H1 (cell line): ENCODE results near the gene ANKIB1. TPM values are rescaled to one million over a fixed set of nuclear protein-coding genes. Genes with fewer than 3 reads are reported as not detected.

Experiments used
- CTCF ChIA-PET: fragments of 300-600 bp; sonication (Branson Sonifier 250); formaldehyde crosslinking; loops from one replicate; lab custom pipeline; 2021; ENCODE audit not compliant: partially characterized antibody; lab: Charles Lee
- POLR2A ChIA-PET: fragments of 300-600 bp; sonication (Branson Sonifier 250); formaldehyde crosslinking; loops from one replicate; lab custom pipeline; 2021; ENCODE audit warnings: inconsistent platforms; ENCODE audit not compliant: partially characterized antibody; lab: Charles Lee
- DNase-seq, 2 experiments: peaks; one replicate each; pipeline versions ENCODE4 v3.0.0 to v3.0.0-alpha.2; 2010 to 2022; ENCODE audit warnings: low spot score in 2 of 2, low read depth in 1 of 2, mixed read lengths in 1 of 2
- FAIRE-seq: peaks from 2 replicates; lab custom pipeline; 2011; peaks lifted over from hg19 to GRCh38; lab: Jason Lieb, UNC
- H2AFZ ChIP-seq: 2 replicates; pipeline ENCODE4 v1.8.1; 2012; ENCODE audit warnings: low read length, inconsistent platforms
- H2AK5ac ChIP-seq: 2 replicates; pipeline ENCODE4 v1.6.1; 2013; ENCODE audit warnings: low read depth, low read length
- H2BK120ac ChIP-seq: replicated peaks from 2 replicates; pipeline ENCODE3; 2013; ENCODE audit warnings: low read depth, low read length, inconsistent platforms
- H2BK12ac ChIP-seq: 2 replicates; pipeline ENCODE4 v1.6.1; 2013; ENCODE audit warnings: low read depth, low read length
- H2BK15ac ChIP-seq: 2 replicates; pipeline ENCODE4 v1.6.1; 2013; ENCODE audit warnings: low read length
- H2BK20ac ChIP-seq: 2 replicates; pipeline ENCODE4 v1.6.1; 2013; ENCODE audit warnings: low read length
- H2BK5ac ChIP-seq: 2 replicates; pipeline ENCODE4 v1.6.1; 2013; ENCODE audit warnings: low read depth, low read length
- H3K14ac ChIP-seq: 2 replicates; pipeline ENCODE4 v1.6.1; 2013; ENCODE audit warnings: inconsistent platforms; ENCODE audit not compliant: insufficient read length
- H3K18ac ChIP-seq: 2 replicates; pipeline ENCODE4 v1.6.1; 2013; ENCODE audit warnings: low read length; ENCODE audit errors: extremely low read depth
- H3K23ac ChIP-seq: 2 replicates; pipeline ENCODE4 v1.6.1; 2013; ENCODE audit warnings: inconsistent platforms; ENCODE audit not compliant: insufficient read length
- H3K23me2 ChIP-seq: 2 replicates; pipeline ENCODE4 v1.6.1; 2013; ENCODE audit warnings: low read depth, low read length
- H3K27ac ChIP-seq: 2 replicates; pipeline ENCODE4 v1.6.1; 2011; ENCODE audit warnings: low read depth, low read length, inconsistent platforms
- H3K27me3 ChIP-seq, 4 experiments: replicated peaks in 1 of 4; 1 replicate in 1 of 4; 2 replicates in 3 of 4; pipeline versions ENCODE4 v1.6.1 to v1.8.1; 2011 to 2013; ENCODE audit warnings: low read length in 3 of 4, mild to moderate bottlenecking in 3 of 4, inconsistent platforms in 2 of 4, mixed read lengths in 2 of 4, moderate library complexity in 1 of 4; ENCODE audit not compliant: control insufficient read depth in 3 of 4, insufficient read depth in 3 of 4; ENCODE audit errors: extremely low read depth in 1 of 4
- H3K36me3 ChIP-seq, 4 experiments: 2 replicates each; pipeline versions ENCODE4 v1.6.1 to v1.8.1; 2011 to 2013; ENCODE audit warnings: mild to moderate bottlenecking in 4 of 4, low read length in 3 of 4, moderate library complexity in 2 of 4, control low read depth in 1 of 4, inconsistent platforms in 1 of 4; ENCODE audit not compliant: insufficient read depth in 4 of 4, control insufficient read depth in 2 of 4
- H3K4ac ChIP-seq: replicated peaks from 2 replicates; pipeline ENCODE3; 2013; ENCODE audit warnings: low read length, low read depth, mixed read lengths, inconsistent platforms; ENCODE audit not compliant: insufficient read length
- H3K4me1 ChIP-seq, 4 experiments: replicated peaks in 1 of 4; 1 replicate in 1 of 4; 2 replicates in 3 of 4; pipeline versions ENCODE4 v1.6.1 to v1.8.1; 2011 to 2013; ENCODE audit warnings: low read length in 3 of 4, inconsistent platforms in 2 of 4, mixed read lengths in 1 of 4; ENCODE audit not compliant: insufficient read depth in 4 of 4, control insufficient read depth in 3 of 4
- H3K4me2 ChIP-seq, 2 experiments: 2 replicates each; pipeline versions ENCODE4 v1.6.1 to v1.8.1; 2011 to 2013; ENCODE audit warnings: low read depth in 2 of 2, low read length in 2 of 2, control low read depth in 1 of 2, inconsistent platforms in 1 of 2, mild to moderate bottlenecking in 1 of 2; ENCODE audit not compliant: insufficient read depth in 1 of 2
- H3K4me3 ChIP-seq, 4 experiments: fragments of 200-600, 300-600 bp in 1 of 4; sonication (generic), shearing (Covaris generic), sonication (Bioruptor Twin) in 1 of 4; 2 replicates each; pipeline versions ENCODE4 v1.5.1 to v1.8.1; 2011 to 2016; ENCODE audit warnings: low read length in 4 of 4, low read depth in 3 of 4, control low read depth in 2 of 4, inconsistent platforms in 2 of 4, mild to moderate bottlenecking in 2 of 4, mixed read lengths in 1 of 4, moderate library complexity in 1 of 4; ENCODE audit not compliant: insufficient read depth in 2 of 4; ENCODE audit errors: extremely low read depth in 1 of 4
- H3K56ac ChIP-seq: replicated peaks from 2 replicates; pipeline ENCODE3; 2013; ENCODE audit warnings: low read depth, mild to moderate bottlenecking, mixed read lengths, low read length, inconsistent platforms; ENCODE audit not compliant: insufficient read length
- H3K79me1 ChIP-seq: 2 replicates; pipeline ENCODE4 v1.6.1; 2013; ENCODE audit warnings: low read depth, low read length, control low read depth
- H3K79me2 ChIP-seq, 2 experiments: 2 replicates each; pipeline versions ENCODE4 v1.6.1 to v1.8.1; 2012 to 2013; ENCODE audit warnings: low read length in 2 of 2, mild to moderate bottlenecking in 2 of 2, inconsistent platforms in 1 of 2; ENCODE audit not compliant: insufficient read depth in 2 of 2, control insufficient read depth in 1 of 2
- H3K9ac ChIP-seq, 4 experiments: replicated peaks in 1 of 4; 1 replicate in 1 of 4; 2 replicates in 3 of 4; pipeline versions ENCODE4 v1.6.1 to v1.8.1; 2011 to 2013; ENCODE audit warnings: low read depth in 3 of 4, low read length in 3 of 4, control low read depth in 2 of 4, mild to moderate bottlenecking in 2 of 4, moderate library complexity in 2 of 4, inconsistent platforms in 1 of 4; ENCODE audit errors: extremely low read depth in 1 of 4
- H3K9me3 ChIP-seq, 2 experiments: 2 replicates each; pipeline versions ENCODE4 v1.6.1 to v1.8.1; 2012 to 2013; ENCODE audit warnings: mild to moderate bottlenecking in 2 of 2, moderate library complexity in 2 of 2, control low read depth in 1 of 2, inconsistent platforms in 1 of 2, low read depth in 1 of 2, low read length in 1 of 2, mixed read lengths in 1 of 2; ENCODE audit not compliant: insufficient read depth in 2 of 2
- H4K20me1 ChIP-seq, 2 experiments: replicated peaks in 1 of 2; 2 replicates each; pipeline versions ENCODE3 to v1.8.1; 2011 to 2013; ENCODE audit warnings: inconsistent platforms in 2 of 2, low read length in 2 of 2, mild to moderate bottlenecking in 1 of 2; ENCODE audit not compliant: insufficient read depth in 2 of 2, control insufficient read depth in 1 of 2
- H4K5ac ChIP-seq: 2 replicates; pipeline ENCODE4 v1.6.1; 2013; ENCODE audit warnings: low read length, low read depth, mixed read lengths, inconsistent platforms; ENCODE audit not compliant: insufficient read length
- H4K8ac ChIP-seq: 2 replicates; pipeline ENCODE4 v1.8.0; 2013; ENCODE audit warnings: mild to moderate bottlenecking, moderate library complexity, low read length, inconsistent platforms; ENCODE audit not compliant: insufficient read depth; ENCODE audit errors: extremely low read depth
- H4K91ac ChIP-seq: replicated peaks from 2 replicates; pipeline ENCODE3; 2013; ENCODE audit warnings: low read length, mixed read lengths, inconsistent platforms; ENCODE audit not compliant: insufficient read length
- BACH1 ChIP-seq: IDR thresholded peaks from 2 replicates; pipeline ENCODE4 v1.6.1; 2012; ENCODE audit warnings: low read length, improper control_type of control experiment
- CBX5 ChIP-seq: fragments of 300-800, 300-1000 bp; sonication (generic); IDR thresholded peaks from 2 replicates; pipeline ENCODE4 v1.7.1; 2016; ENCODE audit warnings: antibody characterized with exemption, low read length, low read depth
- CEBPB ChIP-seq: IDR thresholded peaks from 2 replicates; pipeline ENCODE4 v1.6.1; 2012; ENCODE audit warnings: low read depth, low read length
- EGR1 ChIP-seq: IDR thresholded peaks from 2 replicates; pipeline ENCODE4 v1.6.1; 2011; ENCODE audit warnings: low read depth, low read length, borderline replicate concordance
- EZH2 ChIP-seq: fragments of 200-600 bp; sonication (generic); IDR thresholded peaks from 2 replicates; pipeline ENCODE4 v1.7.1; 2012; ENCODE audit warnings: low read depth, mild to moderate bottlenecking, moderate library complexity, low read length, inconsistent platforms; ENCODE audit not compliant: severe bottlenecking
- JUN ChIP-seq: IDR thresholded peaks from 2 replicates; pipeline ENCODE4 v1.6.1; 2011; ENCODE audit warnings: low read depth, mild to moderate bottlenecking, improper control_type of control experiment, low read length
- JUND ChIP-seq: IDR thresholded peaks from 2 replicates; pipeline ENCODE4 v1.6.1; 2011; ENCODE audit warnings: mild to moderate bottlenecking, improper control_type of control experiment, low read length
- KDM5A ChIP-seq: fragments of 200-600 bp; IDR thresholded peaks from 2 replicates; pipeline ENCODE4 v1.7.1; 2012; ENCODE audit warnings: mild to moderate bottlenecking, low read length, inconsistent platforms, mixed read lengths
- MAFK ChIP-seq: IDR thresholded peaks from 2 replicates; pipeline ENCODE4 v1.6.1; 2012; ENCODE audit warnings: low read depth, mild to moderate bottlenecking, improper control_type of control experiment, low read length
- RAD21 ChIP-seq, 2 experiments: IDR thresholded peaks in 1 of 2; conservative IDR thresholded peaks in 1 of 2; 2 replicates each; pipeline ENCODE4 v1.6.1; 2011; ENCODE audit warnings: low read depth in 2 of 2, low read length in 2 of 2, improper control_type of control experiment in 1 of 2, inconsistent platforms in 1 of 2, mild to moderate bottlenecking in 1 of 2, moderate library complexity in 1 of 2
- RNF2 ChIP-seq: fragments of 200-900, 300-1000 bp; sonication (generic); IDR thresholded peaks from 2 replicates; pipeline ENCODE4 v1.7.1; 2016; ENCODE audit warnings: borderline replicate concordance, low read depth, mild to moderate bottlenecking, antibody characterized with exemption, low read length; ENCODE audit not compliant: poor library complexity, severe bottlenecking; ENCODE audit errors: missing control alignments
- SP2 ChIP-seq: IDR thresholded peaks from 2 replicates; pipeline ENCODE4 v1.6.1; 2012; ENCODE audit warnings: mild to moderate bottlenecking, low read length, inconsistent platforms
- SRF ChIP-seq: IDR thresholded peaks from 2 replicates; pipeline ENCODE4 v1.6.1; 2011; ENCODE audit warnings: mild to moderate bottlenecking, low read depth, low read length, moderate library complexity
- whole genome bisulfite sequencing, 2 experiments: shearing (Covaris generic) in 1 of 2; methylation state at CpG; one replicate each; pipeline versions ENCODE4 v1.1.6 to v1.1.7; 2013 to 2015; ENCODE audit warnings: low lambda C conversion rate in 2 of 2, mixed read lengths in 2 of 2, inconsistent platforms in 1 of 2, low coverage in 1 of 2, missing lambda C conversion rate in 1 of 2; ENCODE audit not compliant: insufficient replicate concordance in 2 of 2, insufficient coverage in 1 of 2, insufficient read length in 1 of 2; ENCODE audit errors: extremely low coverage in 1 of 2, missing lambda C conversion rate in 1 of 2; 5-methylcytosine and 5-hydroxymethylcytosine counted together
- polyA plus RNA-seq, 7 experiments: library from polyadenylated mRNA; depleted of rRNA in 3 of 7; stranded (reverse) in 5 of 7; unstranded in 2 of 7; fragments of >200 nt in 5 of 7; fragments of 200-250 nt in 2 of 7; gene quantifications; 1 replicate in 5 of 7; 2 replicates in 1 of 7; 4 replicates in 1 of 7; pipeline versions ENCODE4 v1.2.1 to v1.2.3, GENCODE V29; 2011 to 2013; ENCODE audit warnings: missing spikeins in 2 of 7, mixed read lengths in 2 of 7
- total RNA-seq: library from RNA; stranded (reverse); fragmentation: NEBNext Ultra II Directional; extraction: Animal tissue kit (Norgen Biotek cat#: 25700); gene quantifications from 2 replicates; pipeline ENCODE4 v1.2.1, GENCODE V29; 2021

The ANKIB1 gene
- total and polyA plus RNA-seq, 2 of the 8 experiments (the other 6 are each of a cell fraction or from before 2014, with no cell fraction given) = 19.2 to 43.0 TPM

GRCh38 chr7:92228100-92228499, 17.7 kb upstream of the ANKIB1 start:
- Histone ChIP-seq H3K56ac (no peak overlapping the region), H3K27me3 (no peaks in the 10 kb centered on the region), H2BK120ac (no peak overlapping the region), H3K4me3 (no peak overlapping the region), H3K18ac (no peak overlapping the region), H3K4me2 (no peak overlapping the region), H3K36me3 (peaks cover 0 to 37% (median 9%) of the 10 kb centered on the region in 4 experiments; a peak in 6 of 8 replicates), H2BK5ac (no peak overlapping the region), H4K8ac (no peak overlapping the region), H3K4ac (no peak overlapping the region), H3K4me1 (no peaks in the 10 kb centered on the region), H3K27ac (no peak overlapping the region), H3K9ac (no peak overlapping the region), H2BK20ac (no peak overlapping the region), H2AK5ac (no peak overlapping the region), H2BK15ac (no peak overlapping the region), H3K79me2 (no peaks in the 10 kb centered on the region), H3K23me2 (no peaks in the 10 kb centered on the region), H4K5ac (no peak overlapping the region), H3K9me3 (peaks cover 0 to 2% of the 10 kb centered on the region in 2 experiments; a peak in 1 of 4 replicates), H2BK12ac (no peak overlapping the region), H3K23ac (no peak overlapping the region), H4K20me1 (no peaks in the 10 kb centered on the region), H3K79me1 (no peaks in the 10 kb centered on the region), H3K14ac (no peak overlapping the region), H2AFZ (no peak overlapping the region), H4K91ac (no peak overlapping the region)
- TF ChIP-seq JUND = no peak
- no peak for TF ChIP-seq SP2
- TF ChIP-seq RNF2 = no peak
- no peak for TF ChIP-seq KDM5A
- no peak for TF ChIP-seq JUN
- no peak for TF ChIP-seq BACH1
- no peak for TF ChIP-seq EZH2
- no peak for TF ChIP-seq MAFK
- no peak for TF ChIP-seq SRF
- no peak for TF ChIP-seq EGR1
- no peak for TF ChIP-seq RAD21 (IDR thresholded peaks at IDR 0.05 in 1 of 2, conservative IDR thresholded peaks at IDR 0.05 in 1 of 2; ENCODE audit: low read depth in 2 of 2, low read length in 2 of 2)
- TF ChIP-seq CBX5 = no peak
- no peak for TF ChIP-seq CEBPB
- POLR2A ChIA-PET = interaction anchor here (0.8 kb wide), 1 partner anchor 18 kb away, joined by 3 read pairs; the partner anchor contains the start of genes ANKIB1 and KRIT1
- CTCF ChIA-PET = interaction anchor here (1.4 kb wide), 1 partner anchor 102 kb away, joined by 3 read pairs; no protein-coding TSS in a partner anchor
- 93% methylated on average over 2 of the region's 2 CpGs; no CpG with 5 or more reads in 1 of the 2 experiments for WGBS, 2 experiments
- no peak for DNase-seq
- FAIRE-seq = no peak
